Non-pigmented ciliary epithelial cell (primary cell): ENCODE measurements around the gene ACADS.

ENCODE experiments used
- DNase-seq: peaks from one replicate; pipeline ENCODE4 v3.0.0-alpha.2; 2010; ENCODE audit warnings: low read depth

ACADS gene

DNA sequence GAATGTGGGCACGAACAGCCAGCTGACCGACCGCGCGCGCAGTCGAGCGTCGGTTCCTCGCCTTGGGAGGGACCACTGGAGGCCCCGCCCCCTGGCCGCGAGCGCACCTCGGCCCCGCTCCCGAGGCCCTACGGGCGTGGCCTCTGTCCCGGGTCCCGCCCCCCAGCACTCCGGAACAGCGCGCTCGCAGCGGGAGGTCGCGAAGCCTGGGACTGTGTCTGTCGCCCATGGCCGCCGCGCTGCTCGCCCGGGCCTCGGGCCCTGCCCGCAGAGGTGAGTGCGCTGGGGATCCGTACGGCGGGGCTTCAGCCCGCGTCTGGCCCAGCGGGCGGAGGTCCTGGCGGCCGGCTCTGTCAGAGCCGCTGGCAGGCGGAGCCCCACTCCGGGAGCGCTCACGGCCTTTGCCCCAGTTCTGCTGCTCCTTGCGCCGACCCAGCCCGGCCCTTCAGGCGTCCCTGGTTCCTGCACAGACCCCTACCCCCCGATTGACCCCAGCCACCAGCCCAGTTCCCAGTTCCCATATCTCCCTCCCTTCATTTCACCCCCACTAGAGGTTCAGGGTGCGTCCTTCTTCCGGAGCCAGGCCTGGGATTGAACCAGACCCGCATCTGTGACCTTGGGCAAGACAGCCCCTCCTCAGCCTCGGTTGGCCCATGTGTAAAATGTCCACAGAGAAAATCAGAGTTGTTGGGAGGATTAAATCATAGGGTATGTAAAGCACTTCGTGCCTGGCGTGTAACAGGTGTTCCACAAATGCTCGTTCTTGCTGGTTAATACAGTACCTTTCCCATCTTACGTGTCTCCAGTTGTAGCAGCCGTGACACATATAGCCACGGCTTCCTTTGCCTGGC, at the start of gene ACADS:
Gene ACADS (plus strand): TSS at position 168 of the 851 bp plus-strand sequence. CDS start 60 bp downstream, at position 228.
- peak; percentile 11 for DNase-seq

DNA sequence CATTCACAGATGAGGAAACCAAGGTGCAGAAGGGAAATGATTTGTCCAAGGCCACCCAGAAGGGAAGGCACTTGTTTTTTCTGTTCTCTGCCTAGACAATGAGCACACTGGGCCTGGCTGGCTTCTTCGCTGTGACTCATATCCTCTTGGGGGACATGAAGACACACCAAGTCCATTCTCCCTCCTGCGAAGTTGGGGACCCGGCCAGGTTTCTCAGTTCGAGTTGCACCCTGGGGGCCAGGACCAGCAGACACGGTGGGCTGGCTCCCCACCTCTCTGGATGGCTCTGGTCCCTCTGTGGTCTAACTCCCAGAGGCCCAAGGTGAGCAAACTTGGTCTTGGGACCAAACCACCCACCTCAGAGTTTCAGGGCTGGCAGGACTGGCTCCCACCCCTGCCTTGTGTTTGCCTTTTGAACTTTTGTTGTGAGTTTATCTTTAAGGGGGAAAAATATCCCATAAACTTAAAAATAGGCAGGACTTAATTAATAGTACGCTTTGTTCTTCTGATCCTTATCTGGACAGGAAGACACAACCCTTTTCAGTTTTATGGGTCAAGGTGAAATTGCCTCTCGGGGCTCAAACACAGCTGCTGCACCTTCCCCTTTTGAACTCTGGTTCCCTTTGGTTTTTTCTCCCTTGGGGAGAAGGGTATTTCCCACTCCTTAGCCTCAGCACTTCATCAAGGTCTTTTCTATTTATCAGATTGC, 47.7 kb upstream of the ACADS start:
- DNase-seq, result no peak

DNA sequence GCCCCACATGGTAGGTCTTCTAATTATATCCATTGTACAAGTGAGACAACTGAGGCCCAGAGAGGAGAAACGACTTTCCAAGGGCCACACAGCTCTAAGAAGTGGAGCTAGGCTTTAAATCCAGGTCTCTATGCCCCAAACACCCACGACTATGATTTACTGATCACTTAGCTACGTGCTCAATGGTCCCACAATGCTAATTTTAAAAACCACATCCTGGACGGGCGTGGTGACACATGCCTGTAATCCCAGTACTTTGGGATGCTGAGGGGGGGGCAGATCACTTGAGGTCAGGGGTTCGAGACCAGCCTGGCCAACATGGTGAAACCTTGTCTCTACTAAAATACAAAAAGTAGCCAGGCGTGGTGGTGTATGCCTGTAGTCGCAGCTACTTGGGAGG, 47.1 kb upstream of the ACADS start:
- DNase-seq, result no peak

DNA sequence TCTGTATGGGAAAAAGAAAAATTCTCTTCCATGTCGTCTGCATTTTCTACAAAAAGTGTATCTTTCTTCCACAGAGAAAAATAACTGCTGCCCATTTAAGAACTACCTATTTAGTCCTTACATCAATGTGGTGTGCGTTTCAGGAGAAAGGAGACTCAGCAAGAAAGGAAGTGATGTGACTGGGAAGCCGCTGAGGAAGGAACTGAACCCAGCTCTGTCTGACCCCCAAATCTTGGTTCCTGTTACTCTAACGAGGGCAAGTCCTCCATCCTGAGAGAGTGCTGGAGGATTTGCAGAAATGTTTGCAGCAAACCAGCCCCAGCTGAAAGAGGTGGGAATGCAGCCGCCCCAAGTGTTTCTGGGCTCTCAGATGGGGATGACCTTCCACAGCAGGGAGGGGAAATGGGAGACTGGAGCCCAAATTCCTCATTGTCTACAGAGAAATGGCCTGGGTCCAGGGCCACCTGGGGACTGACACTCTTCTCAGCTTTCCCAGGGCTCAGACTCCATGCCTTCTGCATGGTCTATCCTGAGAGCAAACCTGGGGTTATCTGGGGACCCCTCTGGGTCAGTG, 45.4 kb upstream of the ACADS start:
- DNase-seq, result no peak

- no peak for DNase-seq
Measured at GRCh38 chr12:120684523-120684932, 41.1 kb upstream of the ACADS start.

DNA sequence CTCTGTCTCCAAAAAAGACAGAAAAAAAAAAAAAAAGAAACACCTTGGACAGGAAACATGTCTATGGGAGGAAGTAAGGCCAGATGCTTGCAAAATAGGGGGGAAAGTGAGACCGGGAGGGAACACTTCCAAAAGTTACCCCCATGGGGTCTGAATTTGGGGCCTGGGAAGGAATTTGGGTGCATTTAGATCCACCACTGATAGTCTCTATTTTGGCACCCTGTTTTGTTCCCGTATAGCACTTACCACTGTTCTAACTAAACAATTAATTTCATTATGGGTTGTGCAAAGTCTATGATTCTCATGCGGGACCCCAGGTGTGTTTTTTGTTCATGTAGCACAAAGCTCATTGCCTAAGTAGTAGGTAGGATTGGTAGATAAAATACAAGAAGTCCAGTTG, 40.1 kb upstream of the ACADS start:
- no peak for DNase-seq

GRCh38 chr12:120686151-120686689, 39.4 kb upstream of the ACADS start:
- DNase-seq, result peak; percentile 78

GRCh38 chr12:120686690-120687577, 38.7 kb upstream of the ACADS start, which contains the start of gene MLEC:
MLEC (plus strand) TSS chr12:120687149; CDS start chr12:120687297, 148 bp downstream.
- peak; percentile 60 for DNase-seq

DNA sequence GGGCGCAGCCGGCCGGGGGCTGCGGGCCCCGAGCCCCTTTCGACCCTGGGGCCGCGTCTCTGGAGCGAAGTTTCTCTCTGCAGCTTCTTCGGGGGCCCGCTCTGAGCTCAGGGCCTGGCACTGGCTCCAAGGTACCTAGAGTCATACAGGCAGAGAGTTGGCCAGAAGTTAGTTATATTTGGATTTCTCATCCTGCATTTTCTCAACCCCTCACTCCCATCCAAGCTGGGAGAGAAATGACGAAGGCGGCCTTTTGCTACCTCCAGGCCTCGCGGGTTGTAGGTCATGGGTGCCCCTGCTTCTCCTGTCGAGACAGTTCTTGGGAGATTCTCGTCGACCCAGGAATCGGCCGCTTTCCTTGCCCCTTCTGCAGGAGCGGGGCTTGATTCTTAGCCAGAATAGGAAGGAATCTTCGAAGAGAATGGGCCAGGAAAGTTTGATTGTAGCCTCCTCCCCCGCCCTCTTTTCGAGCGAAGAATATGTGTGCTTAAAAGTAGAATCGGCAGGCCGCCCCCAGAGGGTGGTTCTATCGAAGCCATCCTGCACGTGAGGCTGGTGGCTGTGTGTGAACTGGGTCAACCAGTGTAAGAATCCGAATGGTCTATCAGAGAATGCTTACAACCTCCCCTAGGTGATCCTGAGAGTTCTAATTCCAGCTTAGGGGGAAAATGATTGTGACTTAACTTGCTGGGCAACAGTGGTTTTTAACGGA, 37.9 kb upstream of the ACADS start:
- no peak for DNase-seq

DNA sequence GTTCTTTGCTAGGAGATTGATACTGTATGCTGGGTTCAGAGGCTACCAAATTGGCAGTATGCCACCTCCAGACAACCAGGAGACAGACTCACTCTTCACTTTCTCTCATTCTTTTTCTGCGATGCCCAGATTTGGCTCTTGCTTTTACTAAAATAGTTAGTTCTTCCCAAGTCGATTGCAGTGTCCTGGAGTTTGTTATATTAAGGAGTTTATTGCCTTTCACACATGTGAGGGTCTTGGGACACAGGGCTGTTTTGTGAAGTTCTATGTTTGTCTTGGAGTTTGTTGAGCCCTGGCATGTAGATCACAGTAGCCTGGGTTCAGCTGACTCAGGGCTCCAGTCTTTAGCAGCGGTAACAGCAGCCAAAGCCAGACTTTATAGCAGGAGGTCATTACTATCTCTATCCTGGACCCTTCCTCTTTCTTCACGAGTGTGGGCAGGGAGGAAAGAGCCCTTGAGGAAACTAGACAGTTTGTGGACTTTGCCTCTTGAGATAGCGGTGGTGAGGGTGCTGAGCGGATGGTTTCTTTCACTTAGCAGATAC, 37.0 kb upstream of the ACADS start:
- no peak for DNase-seq

- DNase-seq, result no peak
Measured at GRCh38 chr12:120689397-120690082, 36.1 kb upstream of the ACADS start.

GRCh38 chr12:120690083-120690450, 35.6 kb upstream of the ACADS start:
- DNase-seq, result no peak

GRCh38 chr12:120690978-120691377, 34.6 kb upstream of the ACADS start:
- no peak for DNase-seq

GRCh38 chr12:120692524-120693033, 33.0 kb upstream of the ACADS start:
- no peak for DNase-seq

DNA sequence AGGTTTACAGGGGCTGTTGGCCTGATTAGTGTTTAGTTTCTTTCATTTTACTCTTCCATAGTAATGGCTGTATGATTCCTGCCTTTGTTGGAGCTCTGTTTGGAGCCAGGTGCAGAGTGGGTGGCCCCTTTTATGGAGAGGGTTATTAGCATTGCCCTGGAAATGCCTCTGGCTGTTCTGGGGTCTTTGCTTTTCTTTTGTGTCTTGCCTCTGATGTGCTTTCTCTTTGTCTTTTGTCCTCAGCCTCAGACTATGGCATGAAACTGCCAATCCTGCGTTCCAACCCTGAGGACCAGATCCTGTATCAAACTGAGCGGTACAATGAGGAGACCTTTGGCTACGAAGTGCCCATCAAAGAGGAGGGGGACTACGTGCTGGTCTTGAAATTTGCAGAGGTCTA, 31.8 kb upstream of the ACADS start:
- DNase-seq, result no peak

GRCh38 chr12:120696626-120697025, 29.0 kb upstream of the ACADS start:
- DNase-seq, result no peak

DNA sequence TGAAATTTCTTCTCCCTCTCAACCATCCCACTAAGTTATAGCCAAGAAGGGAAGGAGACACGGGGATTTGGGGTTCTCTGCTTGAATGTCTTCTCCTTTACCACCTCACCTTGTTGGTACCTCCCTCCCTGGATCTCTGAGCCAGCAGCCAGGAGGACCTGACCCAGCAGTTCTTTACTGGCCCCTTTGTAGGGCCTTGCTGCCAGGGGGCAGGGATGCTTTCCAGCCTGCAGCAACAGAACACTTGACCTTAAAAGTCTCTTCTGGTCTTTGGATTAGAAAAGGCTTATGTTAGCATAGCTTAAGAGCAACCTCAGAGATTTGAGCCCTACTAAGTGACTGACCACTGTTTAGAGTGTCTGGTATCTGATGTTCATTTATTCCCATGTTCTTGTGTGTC, 28.3 kb upstream of the ACADS start:
- DNase-seq, result no peak

DNA sequence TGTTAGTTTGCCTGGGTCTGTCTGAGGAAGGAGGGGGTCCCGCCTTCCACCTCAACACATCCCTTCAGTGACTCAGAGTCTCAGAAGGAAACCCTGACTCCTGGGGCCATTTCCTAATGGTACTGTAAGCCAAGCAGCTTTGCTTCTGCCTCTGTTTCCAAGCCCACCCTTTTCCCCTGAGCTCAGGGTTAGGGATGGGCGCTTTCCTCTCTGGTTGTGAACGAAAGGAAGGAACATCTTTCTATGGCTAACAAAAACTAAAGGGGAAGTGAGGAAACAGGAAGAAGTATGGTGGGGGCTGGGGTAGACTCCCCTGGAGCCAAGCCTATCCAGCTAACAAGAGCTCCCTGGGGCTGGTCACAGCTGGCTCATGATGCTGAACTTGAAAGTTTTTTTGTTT, 27.0 kb upstream of the ACADS start:
- DNase-seq, result no peak

DNA sequence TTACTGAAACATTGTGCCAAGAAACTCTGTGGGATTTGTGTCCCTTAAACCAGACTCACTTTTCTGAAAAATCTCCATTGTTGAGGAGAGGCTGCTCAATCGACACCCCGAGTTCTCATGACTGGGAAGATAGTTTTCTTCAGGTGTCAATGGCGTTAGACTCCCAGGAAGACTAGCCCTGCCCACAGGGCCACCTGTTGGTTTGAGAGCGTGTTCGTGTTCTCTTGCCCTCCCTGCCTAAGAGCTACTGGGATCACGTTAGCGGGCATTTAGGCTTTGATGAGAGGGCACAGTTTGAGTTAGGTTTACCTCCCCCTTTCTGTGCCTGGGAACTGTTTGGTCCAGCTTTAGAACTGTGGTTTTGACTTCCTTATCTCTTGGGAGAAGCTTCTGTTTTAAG, 26.1 kb upstream of the ACADS start:
- DNase-seq, result no peak

DNA sequence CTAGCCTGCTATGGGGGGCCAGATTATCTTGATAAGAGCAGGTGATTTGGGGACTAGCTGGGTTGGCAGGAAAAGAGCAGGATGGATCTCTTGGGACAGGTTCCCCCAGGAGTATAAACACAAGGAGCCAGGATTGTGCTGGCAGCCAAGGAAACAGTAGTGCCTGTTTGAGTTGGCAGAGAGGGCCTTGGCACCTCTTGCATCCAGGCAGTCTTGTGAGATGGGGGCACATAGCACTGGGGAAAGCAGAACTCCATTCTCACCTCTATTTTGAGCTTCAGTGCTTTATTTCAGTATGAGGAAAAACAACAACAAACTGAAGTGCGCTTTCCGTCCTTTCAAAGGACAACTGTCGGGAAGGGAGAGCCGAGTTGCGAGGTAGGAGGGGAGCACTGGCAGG, 24.7 kb upstream of the ACADS start:
- DNase-seq, result no peak
